Activated CD4-positive, alpha-beta T cell treated with anti-CD3 and anti-CD28 coated beads, Interleukin-2, amount 50 U/mL, for 4 hours (primary cell): ENCODE data around the gene TEX101.
A peak's percentile ranks its signal among the peaks of the same experiment; 100 is the strongest.
"Not testable (repeated sequence)": the region's sequence is repeated elsewhere in the genome, so short reads cannot be mapped to it uniquely, and the experiment has no call there.

Experiments
- DNase-seq, 2 experiments: peaks; one replicate each; pipeline ENCODE4 v3.0.0-alpha.2; 2020

The TEX101 gene

DNA sequence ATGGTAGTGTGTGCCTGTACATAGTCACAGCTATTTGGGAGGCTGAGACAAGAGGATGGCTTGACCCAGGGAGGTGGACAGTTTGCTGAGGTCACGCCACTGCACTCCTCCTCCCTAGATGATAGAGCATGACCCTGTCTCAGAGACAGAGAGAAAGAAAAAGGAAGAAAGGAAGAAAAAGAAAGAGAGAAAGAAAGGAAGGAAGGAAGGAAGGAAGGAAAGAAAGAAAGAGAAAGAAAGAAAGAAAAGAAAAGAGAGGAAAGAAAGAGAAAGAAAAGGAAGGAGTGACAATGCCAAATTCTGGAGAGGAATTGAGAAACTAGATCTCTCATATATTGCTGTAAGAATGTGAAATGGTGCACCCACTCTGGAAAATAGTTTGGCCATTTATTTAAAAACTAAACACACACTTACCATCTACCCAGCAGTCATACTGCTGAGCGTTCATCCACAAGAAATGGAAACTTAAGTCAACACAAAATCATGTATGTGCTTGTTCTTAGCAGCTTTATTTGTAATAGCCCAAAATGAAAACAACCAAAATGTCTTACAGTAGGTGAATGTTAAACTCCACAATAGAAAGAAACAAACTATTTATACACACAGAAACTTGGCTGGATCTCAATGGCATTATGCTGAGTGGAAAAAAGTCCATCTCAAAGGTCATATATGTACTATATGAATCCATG is 7.5 kb downstream of the TEX101 start:
- no peak for DNase-seq

- DNase-seq = no peak
Measured at GRCh38 chr19:43422689-43423066, 8.0 kb downstream of the TEX101 start.

GRCh38 chr19:43423779-43424178 is 9.1 kb downstream of the TEX101 start:
- DNase-seq = no peak

GRCh38 chr19:43425567-43426392 is 11.1 kb downstream of the TEX101 start:
- DNase-seq = no peak

DNA sequence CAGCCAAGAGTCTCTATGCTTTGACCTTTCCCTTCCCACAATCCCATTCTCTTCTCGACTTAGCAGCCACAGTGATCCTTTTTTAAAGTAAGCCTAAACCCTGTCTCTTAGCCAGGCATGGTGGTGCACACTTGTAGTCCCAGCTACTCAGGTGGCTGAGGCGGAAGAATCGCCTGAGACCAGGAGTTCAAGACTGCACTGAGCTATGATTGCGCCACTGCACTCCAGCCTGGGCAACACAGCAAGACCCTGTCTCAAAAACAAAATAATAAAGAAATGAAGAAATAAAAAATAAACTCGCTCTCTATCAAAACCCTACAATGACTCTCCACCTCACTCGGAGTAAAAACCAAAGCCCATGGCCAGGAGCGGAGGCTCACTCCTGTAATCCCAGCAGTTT is 14.7 kb downstream of the TEX101 start:
- no peak for DNase-seq

DNA sequence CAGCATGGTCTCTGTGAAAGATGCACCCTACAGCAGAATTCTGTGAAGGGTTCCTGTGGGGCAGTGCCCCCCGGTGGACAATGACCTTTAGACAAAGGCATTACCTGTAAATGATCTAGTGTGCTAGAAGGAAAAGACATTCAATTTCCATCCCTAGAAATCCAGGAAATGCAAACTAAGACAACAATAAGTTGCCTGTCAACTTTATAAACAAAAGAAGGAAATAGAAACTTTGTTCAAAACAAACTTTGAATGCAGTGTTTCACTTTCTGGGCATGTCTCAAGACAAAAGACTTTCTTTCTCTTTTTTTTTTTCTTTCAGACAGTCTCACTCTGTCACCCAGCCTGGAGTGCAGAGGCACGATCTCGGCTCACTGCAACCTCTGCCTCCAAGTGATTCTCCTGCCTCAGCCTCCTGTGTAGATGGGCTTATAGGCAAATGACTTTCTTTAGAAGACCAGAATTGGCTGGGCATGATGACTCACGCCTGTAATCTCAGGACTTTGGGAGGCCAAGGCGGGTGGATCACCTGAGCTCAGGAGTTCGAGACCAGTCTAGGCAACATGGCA is 15.5 kb downstream of the TEX101 start:
- no peak for DNase-seq

DNA sequence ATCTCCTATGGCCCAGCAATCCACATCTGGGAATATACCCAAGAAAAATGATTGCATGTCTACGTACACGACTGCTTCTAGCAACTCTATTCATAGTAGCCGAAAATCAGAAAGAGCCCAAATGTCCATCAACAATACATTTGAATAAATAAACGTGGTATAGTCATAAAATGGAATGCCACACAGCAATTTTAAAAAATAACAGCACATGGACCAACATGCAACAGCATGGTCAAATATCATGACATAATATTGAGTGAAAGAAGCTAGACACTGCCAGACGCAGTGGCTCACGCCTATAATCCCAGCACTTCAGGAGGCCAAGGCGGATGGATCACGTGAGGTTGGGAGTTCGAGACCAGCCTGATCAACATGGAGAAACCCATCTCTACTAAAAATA is 16.3 kb downstream of the TEX101 start:
- no peak for DNase-seq

DNA sequence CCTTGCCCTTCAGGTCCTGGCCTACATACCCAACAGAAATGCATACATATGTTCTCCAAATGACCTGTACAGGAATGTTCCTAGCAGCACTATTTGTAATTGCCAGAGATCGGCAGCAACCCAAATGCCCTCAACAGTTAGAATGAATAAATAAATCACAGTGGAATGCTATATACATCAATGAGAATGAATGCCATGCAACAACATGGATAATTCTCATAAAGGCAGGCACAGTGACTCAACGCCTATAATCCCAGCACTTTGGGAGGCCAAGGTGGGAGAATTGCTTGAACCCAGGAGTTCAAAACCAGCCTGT is 18.6 kb downstream of the TEX101 start:
- no peak for DNase-seq

- DNase-seq = no peak
Measured at GRCh38 chr19:43433689-43434088, 19.0 kb downstream of the TEX101 start.

DNA sequence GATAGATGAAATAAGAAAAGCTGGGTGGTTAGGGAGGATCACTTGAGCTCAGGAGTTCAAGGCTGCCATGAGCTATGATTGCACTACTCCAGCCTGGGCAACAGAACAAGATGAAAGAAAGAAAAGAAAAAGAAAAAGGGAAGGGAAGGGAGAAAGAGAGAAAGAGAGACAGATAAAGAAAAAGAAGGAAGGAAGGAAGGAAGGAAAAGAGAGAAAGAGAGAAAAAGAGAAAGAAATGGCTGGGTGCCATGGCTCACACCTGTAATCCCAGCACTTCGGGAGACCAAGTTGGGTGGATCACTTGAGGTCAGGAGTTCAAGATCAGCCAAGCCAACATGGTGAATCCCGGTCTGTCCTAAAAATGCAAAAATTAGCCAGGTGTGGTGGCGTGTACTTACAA is 21.1 kb downstream of the TEX101 start:
- no peak for DNase-seq

DNA sequence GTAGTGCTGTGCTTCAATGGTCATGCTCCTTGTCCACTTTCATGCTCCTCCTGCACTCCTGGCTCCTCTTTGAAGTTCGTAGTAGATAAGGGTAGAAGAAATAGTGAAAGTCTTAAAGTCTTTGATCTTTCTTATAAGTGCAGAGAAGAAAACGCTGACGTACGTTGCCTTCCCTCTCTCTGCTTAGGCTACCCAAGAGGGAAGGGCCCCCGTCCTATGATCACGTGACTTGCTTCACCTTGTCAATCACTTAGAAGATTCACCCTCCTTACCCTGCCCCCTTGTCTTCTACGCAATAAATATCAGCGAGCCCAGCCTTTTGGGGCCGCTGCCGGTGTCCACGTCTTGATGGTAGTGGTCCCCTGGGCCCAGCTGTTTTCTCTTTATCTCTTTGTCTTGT is 22.6 kb downstream of the TEX101 start:
- not testable (repeated sequence) for DNase-seq

DNA sequence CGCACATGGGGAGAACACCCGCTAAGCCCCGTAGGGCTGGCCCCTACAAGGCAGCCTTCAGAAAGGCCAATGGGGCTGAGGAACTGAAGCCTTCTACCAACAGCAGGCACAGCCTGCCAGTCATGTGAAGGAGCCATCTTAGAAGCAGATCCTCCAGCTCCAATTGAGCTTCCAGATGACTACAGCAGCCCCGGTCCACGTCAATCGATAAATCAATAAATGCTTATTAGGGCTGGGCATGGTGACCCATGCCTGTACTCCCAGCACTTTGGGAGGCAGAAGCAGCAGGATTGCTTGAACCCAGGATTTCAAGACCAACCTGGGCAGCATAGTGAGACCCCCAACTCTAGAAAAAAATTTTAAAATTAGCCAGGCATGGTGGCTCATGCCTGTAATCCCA is 23.0 kb downstream of the TEX101 start:
- no peak for DNase-seq

- peak in 1 of 2 experiments; percentile 13 for DNase-seq
Measured at GRCh38 chr19:43438291-43439031, 23.8 kb downstream of the TEX101 start.

GRCh38 chr19:43439032-43439708 is 24.5 kb downstream of the TEX101 start:
- DNase-seq = peak; percentile 25 to 27

DNA sequence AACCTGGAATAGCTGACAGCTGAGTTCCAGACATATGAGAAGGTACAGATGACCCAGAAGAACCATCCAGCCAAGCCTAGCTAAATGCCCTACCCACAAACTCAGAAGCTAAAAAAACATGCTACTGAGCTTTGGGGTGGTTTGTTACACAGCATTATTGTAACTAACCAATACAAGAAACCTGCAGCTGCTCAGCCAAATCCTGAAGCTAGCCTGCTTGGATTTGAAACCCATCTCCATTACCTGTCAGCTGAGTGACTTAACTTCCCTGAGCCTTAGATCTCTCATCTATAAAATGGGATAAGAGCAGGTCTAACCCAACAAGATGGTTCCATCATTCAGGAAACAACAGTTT is 25.0 kb downstream of the TEX101 start:
- DNase-seq = no peak

- no peak for DNase-seq
Measured at GRCh38 chr19:43441716-43442115, 27.0 kb downstream of the TEX101 start.

- DNase-seq = not testable (repeated sequence)
Measured at GRCh38 chr19:43444091-43444490, 29.4 kb downstream of the TEX101 start.

DNA sequence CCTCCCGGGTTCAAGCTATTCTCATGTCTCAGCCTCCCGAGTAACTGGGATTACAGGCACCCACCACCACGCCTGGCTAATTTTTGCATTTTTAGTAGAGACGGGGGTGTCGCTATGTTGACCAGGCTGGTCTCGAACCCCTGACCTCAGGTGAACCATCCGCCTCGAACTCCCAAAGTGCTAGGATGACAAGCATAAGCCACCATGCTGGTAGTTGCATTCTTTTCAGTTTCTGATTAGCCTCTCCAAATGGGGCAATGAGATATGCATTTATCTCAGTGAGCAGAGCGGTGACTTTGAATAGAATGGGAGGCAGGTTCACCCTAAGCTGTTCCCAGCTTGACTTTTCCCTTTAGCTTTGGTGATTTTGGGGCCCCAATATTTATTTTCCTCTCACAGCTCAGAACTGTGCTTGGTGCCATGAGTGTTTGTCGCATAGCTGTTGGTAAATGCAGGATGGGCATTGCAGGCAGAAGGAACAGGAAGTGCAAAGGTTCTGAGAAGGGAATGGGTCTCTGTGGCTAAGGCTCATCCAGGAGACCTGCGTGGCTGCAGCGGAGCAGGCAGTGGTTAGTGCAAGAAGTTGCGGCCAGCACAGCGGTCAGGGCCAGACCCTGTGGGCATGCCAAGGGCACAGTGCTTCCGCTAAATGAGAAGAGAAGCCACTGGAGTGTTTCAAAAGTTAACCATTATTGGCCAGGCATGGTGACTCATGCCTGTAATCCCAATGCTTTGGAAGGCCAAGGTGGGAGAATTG is 30.0 kb downstream of the TEX101 start:
- DNase-seq = no peak

DNA sequence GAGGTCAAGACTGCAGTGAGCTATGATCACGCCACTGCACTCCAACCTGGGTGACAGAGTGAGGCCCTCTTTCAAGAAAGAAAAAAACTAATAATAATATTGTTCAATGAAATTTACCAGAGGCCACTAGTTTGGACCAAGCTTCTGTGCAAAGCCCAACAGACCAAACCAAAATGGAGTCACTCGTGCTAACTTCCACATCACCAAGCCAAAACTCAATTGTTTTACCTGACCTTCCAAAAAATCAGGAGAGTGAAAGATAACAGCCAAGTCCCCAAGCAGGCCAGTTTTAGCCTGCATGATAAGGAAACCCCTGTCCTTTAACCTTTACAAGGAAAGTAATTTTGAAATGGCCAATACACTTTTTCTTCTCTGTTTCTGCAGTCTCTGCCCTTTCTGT is 30.7 kb downstream of the TEX101 start:
- DNase-seq = no peak

DNA sequence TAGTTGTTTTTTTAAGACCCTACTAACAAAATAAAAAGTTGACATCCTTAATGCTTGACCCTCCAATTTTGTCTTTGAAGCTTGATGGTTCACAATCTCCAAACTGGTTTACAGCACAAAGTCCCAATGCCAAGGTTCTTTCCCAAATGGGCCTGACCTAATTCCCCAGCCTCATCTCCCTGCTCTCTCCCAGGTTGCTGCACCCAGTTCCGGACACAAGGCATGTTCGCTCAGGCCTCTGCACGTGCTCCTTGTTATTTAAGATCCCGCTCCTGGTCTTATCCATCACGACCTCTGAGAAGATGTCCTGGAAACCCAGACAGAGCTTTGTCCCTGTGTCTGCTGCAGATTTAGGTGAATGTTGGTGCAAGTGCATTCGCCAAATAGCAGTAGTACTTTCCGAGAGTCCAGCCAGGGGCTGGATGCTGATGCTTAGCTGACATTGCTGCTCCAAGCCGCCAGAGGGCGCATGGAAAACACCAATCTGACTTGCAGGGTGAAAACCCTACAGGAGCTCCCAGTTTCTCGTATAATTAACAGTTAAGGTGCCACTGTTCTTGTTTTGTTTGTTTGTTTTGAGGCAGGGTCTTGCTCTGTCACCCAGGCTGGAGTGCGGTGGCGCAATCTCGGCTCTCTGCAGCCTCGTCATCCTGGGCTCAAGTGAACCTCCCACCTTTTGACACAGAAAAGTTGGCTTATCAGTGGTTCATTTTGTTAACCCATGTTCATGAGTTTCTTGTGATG is 32.2 kb downstream of the TEX101 start:
- peak; percentile 73 to 76 for DNase-seq

GRCh38 chr19:43447655-43448054 is 33.0 kb downstream of the TEX101 start:
- DNase-seq = no peak
